Inferior parietal cortex (tissue), 1 donor: ENCODE data around the gene PIGR.

Experiments
- DNase-seq: peaks from one replicate; pipeline ENCODE4 v3.0.0-alpha.2; 2016; ENCODE audit errors: extremely low spot score

The PIGR gene

DNA sequence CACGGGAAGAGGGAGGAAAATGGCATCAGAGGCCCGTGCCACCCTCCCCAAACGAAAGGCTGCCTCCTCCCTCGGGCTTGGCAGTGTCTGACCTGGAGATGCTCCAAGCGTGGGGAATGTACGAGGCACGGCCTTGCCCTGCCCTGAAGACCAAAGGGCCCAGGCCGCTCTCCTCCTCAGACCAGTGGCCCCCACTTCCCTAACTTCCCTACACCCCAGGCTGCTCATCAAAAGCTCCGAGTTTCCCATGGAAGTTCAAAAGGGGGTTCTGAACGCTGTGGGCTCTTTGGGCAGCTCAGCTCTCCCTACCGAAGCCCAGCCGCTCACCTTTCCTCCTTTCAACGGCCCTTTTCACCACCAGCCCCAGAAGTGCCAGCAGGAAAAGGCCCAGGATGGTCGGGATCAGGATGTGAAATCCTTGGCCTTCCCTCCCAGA is 36.4 kb downstream of the PIGR start:
- no peak for DNase-seq

DNA sequence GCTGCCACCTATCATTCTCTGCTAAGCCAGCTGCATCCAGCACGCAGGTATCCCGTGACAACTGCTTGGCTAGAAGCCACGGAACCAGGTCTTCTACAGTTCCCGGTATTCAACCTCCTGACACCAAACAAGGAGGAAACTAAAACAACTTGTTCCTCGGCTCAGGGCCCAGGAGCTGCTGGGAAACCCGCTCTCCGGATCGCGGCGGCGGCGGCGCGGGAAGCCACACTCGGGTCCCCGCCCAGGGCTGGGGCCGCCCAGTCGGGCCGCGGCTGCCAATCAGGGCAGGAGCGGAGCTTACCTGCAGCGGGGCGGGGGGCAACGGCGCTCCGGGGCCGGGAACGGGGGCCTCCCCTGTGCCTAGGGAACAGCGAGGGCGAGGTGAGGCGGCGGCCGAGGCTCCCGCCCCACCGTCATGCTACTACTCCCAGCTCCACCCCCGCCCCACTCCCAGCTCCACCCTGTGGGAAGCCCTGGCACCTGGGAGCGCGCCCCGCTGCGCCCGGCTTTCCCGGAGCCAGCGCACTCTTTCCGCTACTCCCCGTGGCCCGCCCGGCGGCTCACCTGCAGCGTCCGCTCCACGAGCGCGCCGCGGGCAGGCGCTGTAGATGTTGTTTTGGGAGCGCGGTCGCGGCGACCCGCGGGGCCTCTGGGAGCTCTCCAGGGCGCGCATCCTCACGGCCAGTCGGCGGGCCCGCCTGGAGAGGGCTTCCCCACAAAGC is 36.9 kb downstream of the PIGR start:
- no peak for DNase-seq

DNA sequence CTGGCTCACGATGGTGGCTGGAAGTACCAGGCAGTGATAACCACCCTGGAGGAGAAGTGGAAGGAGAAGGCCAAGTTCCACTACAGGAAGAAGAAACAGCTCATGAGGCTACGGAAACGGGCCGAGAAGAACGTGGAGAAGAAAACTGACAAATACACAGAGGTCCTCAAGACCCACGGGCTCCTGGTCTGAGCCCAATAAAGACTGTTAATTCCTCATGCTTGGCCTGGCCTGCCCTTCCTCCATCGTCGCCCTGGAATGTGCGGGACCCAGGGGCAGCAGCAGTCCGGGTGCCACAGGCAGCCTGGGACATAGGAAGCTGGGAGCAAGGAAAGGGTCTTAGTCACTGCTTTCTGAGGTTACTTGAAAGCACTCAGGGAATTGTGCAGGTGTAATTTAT is 38.2 kb downstream of the PIGR start:
- DNase-seq: no peak

DNA sequence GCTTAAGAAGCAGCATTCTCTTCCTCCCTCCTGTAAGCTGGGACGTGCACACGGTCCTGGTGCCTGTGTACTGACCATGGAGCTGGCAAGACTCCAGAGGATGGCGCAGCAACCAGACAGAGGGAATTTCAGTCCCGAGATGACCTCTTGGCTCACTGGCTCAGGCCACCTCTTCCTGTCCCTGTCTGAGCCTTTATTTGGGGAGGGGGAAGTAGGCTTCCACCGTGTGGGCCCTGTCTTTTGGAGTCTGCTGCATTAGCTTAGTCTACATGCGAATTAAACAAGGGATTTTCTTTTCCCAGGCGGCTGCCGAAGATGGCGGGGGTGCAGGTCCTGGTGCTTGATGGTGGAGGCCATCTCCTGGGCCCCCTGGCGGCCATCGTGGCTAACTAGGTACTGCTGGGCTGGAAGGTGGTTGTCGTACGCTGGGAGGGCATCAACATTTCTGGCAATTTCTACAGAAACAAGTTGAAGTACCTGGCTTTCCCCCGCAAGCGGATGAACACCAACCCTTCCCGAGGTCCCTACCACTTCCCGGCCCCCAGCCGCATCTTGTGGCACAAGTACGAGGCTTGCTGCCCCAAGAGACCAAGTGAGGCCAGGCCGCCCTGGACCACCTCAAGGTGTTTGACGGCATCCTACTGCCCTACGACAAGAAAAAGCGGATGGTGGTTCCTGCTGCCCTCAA is 38.8 kb downstream of the PIGR start:
- no peak for DNase-seq

DNA sequence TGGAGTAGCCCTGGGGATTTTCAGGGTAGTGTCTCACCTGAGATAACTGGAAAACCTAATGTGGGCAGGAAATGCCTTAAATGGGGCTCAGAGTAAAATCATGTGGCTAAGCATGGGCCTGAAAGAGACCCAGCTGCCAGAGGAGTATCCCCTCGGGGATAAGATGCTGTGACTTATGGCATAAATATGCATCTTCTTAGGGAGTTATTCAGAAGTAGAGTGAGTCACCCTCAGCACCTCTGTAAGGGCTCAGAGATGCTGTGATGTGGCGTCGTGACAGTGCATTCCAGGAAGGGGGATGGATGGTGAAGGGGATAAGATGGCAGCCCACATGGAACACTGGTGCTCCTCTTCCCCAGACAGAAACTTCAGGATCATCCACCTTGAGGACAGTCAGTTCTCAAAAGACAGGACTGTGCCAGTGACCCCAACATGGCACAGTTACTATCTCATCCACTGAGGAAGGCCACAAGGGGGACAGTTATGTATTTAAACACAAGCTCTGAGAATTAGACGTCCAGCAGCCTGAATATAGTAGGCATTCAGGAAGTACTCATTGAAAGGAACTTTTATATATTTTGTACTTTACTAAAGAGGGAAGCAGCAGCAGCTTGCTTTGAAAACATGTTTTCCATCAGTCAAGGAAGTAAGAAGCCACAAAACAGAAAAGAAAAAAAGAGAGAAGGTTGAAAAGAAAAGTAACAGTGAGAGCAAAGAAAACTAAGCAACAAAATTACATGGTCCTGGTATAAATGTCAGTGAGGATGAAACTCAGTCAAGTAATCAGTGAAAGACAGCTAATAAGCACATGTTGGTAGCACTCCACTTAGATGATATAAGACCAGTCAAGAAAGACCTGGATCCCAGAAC is 40.7 kb downstream of the PIGR start:
- DNase-seq: no peak

DNA sequence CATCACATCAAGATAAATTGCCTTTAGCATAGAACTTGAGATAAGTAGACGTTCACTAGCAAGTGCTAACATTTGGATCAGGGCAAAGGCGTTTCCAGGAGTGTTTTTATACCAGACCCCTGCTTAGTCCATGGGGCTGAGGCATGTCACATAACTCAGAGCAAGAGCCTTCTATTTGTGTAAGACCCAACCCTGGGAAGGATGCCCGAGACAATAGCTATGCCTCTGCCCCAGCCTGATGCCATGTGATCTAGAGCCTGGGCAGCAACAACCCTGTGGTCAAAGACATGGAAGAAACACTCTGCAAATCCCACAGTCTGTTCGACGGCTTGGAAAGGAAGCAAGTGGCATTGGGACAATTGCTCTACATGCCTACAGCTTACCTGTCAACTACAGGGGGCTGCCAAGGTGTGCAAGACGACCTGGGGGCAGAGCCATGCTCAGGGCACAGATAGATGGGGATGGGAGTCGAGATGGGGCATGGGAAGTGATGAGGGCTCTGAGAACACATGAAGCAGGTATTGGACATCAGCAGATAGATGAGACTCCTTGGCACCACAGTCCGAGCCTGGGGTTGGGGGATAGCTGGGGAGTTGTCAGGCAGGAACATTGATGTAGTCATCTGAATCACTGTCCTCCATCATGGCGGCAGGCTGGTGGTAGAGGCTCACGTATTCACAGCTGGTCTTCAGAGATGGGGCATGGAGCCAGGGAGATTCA is 41.7 kb downstream of the PIGR start:
- DNase-seq: no peak

DNA sequence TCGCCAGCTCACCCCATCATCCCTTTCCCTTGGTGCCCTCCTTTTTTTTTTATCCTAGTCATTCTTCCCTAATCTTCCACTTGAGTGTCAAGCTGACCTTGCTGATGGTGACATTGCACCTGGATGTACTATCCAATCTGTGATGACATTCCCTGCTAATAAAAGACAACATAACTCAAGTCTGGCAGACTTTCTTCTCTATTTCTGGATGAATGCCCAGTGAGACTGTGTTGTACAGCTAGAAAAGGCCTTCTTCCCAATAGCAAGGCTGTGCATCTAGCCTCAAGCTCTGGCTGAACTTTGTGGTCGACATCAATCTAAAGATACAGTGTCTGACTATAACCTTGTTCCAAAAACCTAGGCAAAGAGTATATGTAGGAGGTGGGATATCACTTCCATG is 42.6 kb downstream of the PIGR start:
- DNase-seq: no peak

DNA sequence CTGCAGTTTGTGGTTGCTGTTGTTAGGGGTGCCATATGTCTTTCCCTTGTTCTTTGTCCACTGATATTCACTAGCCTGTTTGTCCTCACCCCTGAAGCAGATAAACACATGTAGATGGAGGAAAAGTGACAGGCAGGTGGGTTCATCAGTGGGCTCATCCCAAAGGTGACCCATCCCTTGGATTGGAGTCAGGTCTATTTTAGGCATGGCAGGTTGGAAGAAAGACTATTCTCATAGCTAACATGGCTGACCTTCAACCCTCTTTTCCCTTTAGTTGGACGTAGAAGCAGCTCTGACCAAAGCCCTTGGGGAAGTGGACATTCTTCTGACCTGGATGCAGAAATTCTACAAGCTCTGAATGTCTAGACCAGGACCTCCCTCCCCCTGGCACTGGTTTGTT is 43.6 kb downstream of the PIGR start:
- DNase-seq: no peak

DNA sequence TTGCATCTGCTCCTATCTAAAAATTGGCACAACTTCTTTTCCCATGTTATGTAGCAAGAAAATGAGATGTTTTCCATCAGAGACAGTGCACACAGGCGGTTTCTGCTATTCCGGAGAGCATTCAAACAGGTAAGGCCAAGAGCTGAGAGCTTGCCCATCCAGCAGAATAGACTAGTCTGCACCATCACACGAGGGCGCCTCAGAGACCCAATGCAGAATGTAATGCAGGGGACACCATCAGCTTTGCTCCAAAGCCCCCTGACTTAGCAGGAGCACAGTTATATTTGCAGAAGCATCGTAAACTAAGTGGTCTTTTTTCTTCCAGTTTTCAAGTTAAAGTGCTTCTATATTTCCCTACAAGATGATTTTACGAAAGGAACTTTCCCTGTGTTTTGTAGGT is 44.3 kb downstream of the PIGR start:
- no peak for DNase-seq

DNA sequence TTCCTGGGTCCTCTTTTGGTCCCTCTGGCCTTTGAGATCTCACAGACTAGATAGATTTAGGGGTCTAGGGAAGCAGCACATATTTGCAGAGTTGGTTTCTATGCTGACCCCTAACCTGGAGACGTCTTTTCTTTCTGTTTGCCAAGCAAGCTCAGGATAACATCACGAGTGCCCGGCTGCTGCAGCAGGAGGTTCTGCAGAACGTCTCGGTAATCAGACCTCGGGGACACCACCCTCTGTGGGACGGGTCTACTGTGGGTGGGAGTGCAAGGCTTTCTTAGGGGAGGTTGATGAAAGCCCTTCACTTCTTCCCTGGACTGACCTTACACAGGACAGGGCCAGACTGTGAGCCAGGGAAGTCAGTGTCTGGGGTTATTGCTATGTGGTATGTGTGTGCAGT is 46.1 kb downstream of the PIGR start:
- no peak for DNase-seq

DNA sequence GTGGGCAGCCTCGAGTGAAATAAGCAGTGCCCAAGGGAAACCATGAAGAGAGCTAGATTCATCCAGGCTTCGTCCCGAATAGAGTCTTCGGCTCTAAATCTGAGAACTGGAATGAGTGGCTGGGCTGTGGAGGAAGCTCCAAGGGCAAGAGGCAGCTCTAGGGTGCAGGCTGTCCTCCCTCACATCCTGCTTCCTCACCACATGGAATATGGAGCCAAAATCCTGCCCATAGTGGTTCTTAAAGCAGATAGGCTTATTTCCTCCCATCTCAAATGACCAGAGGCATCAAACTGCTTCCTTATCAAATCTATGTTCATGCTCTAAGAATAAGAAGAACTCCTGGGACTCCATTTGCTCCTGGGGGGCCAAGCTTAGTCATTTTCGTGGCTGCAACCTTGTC is 46.5 kb downstream of the PIGR start:
- DNase-seq: no peak

DNA sequence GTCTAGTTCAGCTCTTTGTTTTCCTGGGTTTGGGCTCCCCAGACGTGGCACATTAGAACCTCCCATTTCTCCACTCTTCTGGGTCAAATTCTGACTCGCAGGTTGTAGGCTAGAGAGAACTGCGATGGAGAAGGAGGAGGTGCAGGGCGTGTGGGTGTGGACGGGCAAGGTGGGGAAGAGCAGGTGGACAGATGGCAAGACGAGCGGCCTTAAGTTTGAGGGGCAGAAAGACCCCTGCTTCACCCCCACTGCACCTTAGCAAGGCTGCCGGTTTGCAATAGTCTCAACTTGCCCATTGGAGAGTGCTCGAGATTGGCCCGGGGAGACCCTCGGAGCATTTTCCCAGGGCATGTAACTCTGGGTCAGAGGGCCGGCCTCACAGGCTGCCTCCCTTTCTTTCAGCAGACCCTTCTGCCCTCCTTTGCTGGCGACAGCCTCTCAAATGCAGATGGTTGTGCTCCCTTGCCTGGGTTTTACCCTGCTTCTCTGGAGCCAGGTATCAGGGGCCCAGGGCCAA is 47.3 kb downstream of the PIGR start:
- no peak for DNase-seq

DNA sequence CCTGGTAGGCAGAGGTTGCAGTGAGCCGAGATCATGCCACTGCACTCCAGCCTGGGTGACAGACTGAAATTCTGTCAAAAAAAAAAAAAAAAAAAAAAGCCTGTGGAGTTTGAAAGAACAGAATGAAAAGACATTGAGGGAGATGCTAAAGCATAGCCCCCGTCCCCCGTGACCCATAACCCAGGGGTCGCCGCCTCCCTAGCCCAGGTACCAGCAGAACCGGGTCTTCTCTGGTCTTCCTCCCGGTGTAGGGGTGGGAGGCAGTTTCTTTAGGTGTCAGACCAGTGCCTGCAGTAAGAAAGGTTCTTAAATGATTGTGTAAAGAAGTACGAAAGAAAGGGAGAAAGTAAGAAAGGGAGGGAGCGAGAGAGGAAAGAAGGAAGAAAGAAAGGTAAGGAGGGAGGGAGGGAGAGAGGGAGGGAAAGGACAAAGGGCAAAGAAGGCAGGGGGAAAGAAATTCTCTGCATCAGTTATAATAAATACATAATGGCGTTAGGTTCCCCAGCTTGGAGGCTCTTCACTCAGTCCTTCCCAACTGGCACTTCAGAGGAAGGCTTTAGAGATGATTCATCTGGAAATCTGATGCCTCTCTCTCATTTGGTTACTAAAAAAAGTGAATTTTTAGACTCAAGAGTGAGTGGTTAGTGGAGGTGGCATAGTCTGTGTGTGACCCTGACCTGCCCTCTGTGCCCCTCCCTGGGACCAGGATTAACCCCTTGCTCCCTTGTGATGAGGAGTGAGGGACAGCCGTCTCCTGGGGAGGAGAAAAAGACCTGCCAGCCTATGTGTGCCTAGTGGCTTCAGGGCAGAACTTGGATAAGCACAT is 48.0 kb downstream of the PIGR start:
- no peak for DNase-seq

DNA sequence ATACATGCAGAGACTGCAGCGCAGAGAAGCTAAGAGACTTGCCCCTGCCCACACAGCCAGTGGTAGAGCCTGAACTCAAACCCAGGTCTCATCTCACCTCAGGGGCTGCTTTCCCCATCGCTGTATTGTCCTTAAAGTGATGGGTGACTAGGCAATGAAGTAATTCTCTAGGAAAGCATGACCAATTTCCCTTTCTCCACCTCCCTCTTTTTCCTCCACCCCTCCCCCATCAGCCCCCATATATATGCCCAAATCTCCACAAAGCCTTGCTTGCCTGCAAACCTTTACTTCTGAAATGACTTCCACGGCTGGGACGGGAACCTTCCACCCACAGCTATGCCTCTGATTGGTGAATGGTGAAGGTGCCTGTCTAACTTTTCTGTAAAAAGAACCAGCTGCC is 49.1 kb downstream of the PIGR start, which contains the start of gene IL24:
Gene IL24 (plus strand): TSS at position 269 of the 400 bp plus-strand sequence. CDS start 390 bp downstream, outside the sequence.
- no peak for DNase-seq

DNA sequence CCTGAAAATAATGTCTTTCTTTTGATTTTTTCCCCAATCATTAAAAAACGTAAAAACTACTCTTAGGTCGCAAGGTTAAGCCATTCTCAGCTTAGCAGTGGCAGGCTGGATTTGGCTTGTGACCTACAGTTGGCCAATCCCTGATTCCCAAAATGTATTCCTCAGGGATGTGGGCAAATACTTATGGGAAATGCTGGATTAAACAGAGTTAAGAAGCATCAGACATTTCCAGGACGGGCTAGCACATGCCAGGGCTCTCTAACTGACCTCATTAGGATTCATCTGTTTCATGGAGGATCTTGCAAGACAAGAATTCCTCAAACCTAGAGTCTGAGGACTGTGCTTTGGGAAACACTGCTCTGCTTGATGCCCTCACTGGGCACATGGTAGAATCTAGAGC is 50.0 kb downstream of the PIGR start:
- no peak for DNase-seq

DNA sequence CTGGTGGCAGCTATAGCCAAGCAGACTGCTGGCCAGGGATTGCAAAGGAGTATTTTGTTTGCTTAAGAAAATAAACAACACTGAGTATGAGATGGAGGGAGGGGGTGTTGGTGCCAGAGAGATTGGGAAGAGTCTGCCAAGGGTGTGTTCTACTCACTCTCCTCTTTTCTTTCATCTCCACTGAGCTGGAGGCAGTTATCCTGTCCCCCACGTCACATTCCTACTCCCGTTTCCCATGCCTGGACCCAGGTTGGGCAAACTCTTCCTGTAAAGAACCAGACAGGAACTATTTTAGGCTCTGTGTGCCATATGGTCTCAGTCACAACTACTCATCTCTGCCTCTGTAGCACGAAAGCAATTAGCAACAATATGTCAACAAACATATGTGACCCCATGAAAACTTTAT is 50.4 kb downstream of the PIGR start:
- DNase-seq: no peak

DNA sequence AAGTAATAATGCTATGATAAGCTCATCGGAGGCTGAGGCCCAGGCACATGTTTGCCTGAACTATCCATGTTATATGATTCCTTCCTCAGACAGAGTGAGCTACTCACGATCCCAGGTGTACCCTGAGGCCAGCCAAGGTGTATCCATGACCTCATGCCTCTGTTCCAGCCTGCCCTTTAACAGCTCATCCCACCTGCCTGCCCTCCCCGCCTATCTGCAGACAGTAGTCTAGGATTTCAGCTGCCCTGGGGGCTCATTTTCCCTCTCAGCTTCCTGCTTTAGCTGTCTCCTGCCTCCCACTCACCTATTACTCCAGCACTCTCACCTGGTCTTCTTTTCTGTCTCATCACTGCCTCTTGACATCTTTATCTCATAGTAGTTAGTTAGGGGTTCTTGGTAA is 50.9 kb downstream of the PIGR start:
- no peak for DNase-seq

DNA sequence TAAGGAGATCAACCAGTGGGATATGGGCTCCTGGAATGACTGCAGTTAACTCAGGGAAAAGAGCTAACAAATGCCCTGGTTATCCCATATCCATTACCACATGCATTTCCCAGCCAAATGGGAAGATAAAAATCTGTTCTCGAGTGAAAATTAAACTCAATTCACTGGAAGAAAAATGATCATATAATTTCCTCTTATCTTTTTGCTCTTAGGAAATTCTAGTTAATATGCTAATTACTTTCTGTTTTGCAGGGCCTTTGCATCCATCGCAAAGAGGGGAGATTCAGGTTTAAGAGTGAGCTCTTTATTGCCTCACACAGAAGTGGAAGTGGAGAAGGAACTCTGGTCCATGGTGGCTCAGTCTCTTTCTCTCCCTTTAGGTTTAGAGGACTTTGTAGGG is 52.9 kb downstream of the PIGR start:
- no peak for DNase-seq

DNA sequence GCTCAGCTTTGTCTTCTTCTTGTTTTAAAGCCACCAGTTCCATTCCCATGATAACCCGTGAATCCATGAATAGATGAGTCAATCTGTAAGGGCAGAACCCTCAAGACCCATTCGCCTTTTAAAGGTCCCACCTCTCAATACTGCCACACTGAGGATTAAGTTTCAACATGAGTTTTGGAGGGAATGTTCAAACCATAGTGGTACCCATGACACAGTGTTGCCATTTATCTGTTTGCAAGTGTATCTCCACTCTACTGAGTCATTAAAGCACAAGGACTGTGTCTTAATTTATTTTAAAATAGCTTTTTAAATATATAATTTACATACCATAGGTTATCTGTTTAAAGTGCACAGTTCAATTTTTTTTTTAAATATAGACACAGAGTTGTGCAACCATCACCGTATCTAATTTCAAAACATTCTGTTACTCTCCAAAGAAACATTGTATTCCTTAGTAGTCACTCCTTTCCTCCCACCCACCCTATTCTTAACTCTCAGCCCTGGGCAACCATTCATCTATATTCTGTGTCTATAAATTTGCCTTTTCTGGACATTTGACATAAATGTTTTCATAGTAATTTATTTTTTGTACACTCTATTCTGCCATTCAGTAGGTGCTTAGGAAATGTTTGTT is 53.8 kb downstream of the PIGR start:
- DNase-seq: no peak

DNA sequence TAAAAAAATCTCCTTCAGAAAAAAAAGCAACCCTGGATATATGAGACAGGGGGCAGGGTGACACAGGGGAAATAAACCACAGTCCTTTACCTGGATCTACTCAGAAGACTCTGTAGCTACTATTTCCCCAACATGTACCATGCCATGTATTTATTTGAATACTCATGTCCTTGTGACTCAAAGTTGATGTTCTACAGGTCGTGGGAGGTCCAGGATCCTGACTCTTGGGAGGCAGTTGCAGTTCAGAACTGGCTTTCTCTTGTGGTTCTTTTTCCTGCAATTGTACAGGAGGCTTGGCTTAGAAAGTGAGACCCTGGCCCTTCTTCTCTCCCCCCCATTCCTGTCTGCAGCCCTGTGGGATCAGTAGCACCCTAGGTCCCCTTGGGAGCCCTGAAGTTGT is 54.9 kb downstream of the PIGR start:
- DNase-seq: no peak
